HEK293 (cell line): ENCODE data around the gene IDH3A.

Experiments
- GLI4 ChIP-seq: fragments of 450-650 bp; formaldehyde crosslinking; IDR thresholded peaks from 2 replicates; pipeline ENCODE4 v1.5.1; 2016; ENCODE audit warnings: missing biosample characterization, missing genetic modification characterization
- GLIS2 ChIP-seq: fragments of 450-650 bp; formaldehyde crosslinking; IDR thresholded peaks from 2 replicates; pipeline ENCODE4 v1.5.1; 2016; ENCODE audit warnings: missing biosample characterization, missing genetic modification characterization
- HOXC10 ChIP-seq: sonication (generic); formaldehyde crosslinking; IDR thresholded peaks from 2 replicates; pipeline ENCODE4 v1.8.1; 2023; ENCODE audit warnings: mild to moderate bottlenecking, missing genetic modification reagents
- OSR2 ChIP-seq: fragments of 450-650 bp; formaldehyde crosslinking; IDR thresholded peaks from 2 replicates; pipeline ENCODE4 v1.5.1; 2016; ENCODE audit warnings: missing biosample characterization, missing genetic modification characterization
- PRDM10 ChIP-seq: fragments of 450-650 bp; formaldehyde crosslinking; IDR thresholded peaks from 2 replicates; pipeline ENCODE4 v1.5.1; 2016; ENCODE audit warnings: missing biosample characterization, missing genetic modification characterization
- REST ChIP-seq: fragments of 450-650 bp; formaldehyde crosslinking; IDR thresholded peaks from 2 replicates; pipeline ENCODE4 v1.5.1; 2016; ENCODE audit warnings: missing biosample characterization, missing genetic modification characterization
- SALL2 ChIP-seq: fragments of 450-650 bp; formaldehyde crosslinking; IDR thresholded peaks from 2 replicates; pipeline ENCODE4 v1.5.0; 2017; ENCODE audit warnings: missing biosample characterization, mild to moderate bottlenecking, missing genetic modification characterization, borderline replicate concordance
- ZBTB10 ChIP-seq: fragments of 450-650 bp; formaldehyde crosslinking; IDR thresholded peaks from 2 replicates; pipeline ENCODE4 v1.5.1; 2016; ENCODE audit warnings: missing biosample characterization, missing genetic modification characterization
- ZFP41 ChIP-seq: fragments of 450-650 bp; formaldehyde crosslinking; IDR thresholded peaks from 2 replicates; pipeline ENCODE4 v1.5.1; 2016; ENCODE audit warnings: missing biosample characterization, missing genetic modification characterization, borderline replicate concordance
- ZIC2 ChIP-seq: fragments of 450-650 bp; formaldehyde crosslinking; IDR thresholded peaks from 2 replicates; pipeline ENCODE4 v1.5.1; 2016; ENCODE audit warnings: missing biosample characterization, missing genetic modification characterization
- ZNF133 ChIP-seq: fragments of 450-650 bp; formaldehyde crosslinking; IDR thresholded peaks from 2 replicates; pipeline ENCODE4 v1.5.1; 2016; ENCODE audit warnings: missing biosample characterization, missing genetic modification characterization
- ZNF148 ChIP-seq: fragments of 450-650 bp; formaldehyde crosslinking; IDR thresholded peaks from 2 replicates; pipeline ENCODE4 v1.5.0; 2017; ENCODE audit warnings: missing biosample characterization, missing genetic modification characterization, borderline replicate concordance
- ZNF16 ChIP-seq: fragments of 450-650 bp; formaldehyde crosslinking; IDR thresholded peaks from 2 replicates; pipeline ENCODE4 v1.5.1; 2016; ENCODE audit warnings: low read depth, missing biosample characterization, missing genetic modification characterization
- ZNF23 ChIP-seq: fragments of 450-650 bp; formaldehyde crosslinking; IDR thresholded peaks from 2 replicates; pipeline ENCODE4 v1.5.1; 2016; ENCODE audit warnings: missing biosample characterization, missing genetic modification characterization, borderline replicate concordance
- ZNF274 ChIP-seq, 2 experiments: fragments of 200-500 bp in 1 of 2; fragments of 450-650 bp in 1 of 2; sonication (Bioruptor generic) in 1 of 2; formaldehyde crosslinking in 1 of 2; IDR thresholded peaks; 2 replicates each; pipeline versions ENCODE4 v1.5.1 to v1.6.1; 2014 to 2016; ENCODE audit warnings: borderline replicate concordance in 1 of 2, inconsistent platforms in 1 of 2, low read length in 1 of 2, missing biosample characterization in 1 of 2, missing genetic modification characterization in 1 of 2
- ZNF280C ChIP-seq: fragments of 450-650 bp; formaldehyde crosslinking; IDR thresholded peaks from 2 replicates; pipeline ENCODE4 v1.5.1; 2016; ENCODE audit warnings: missing biosample characterization, missing genetic modification characterization
- ZNF510 ChIP-seq: fragments of 450-650 bp; formaldehyde crosslinking; IDR thresholded peaks from 2 replicates; pipeline ENCODE4 v1.5.1; 2018; ENCODE audit warnings: mild to moderate bottlenecking, missing genetic modification characterization, missing biosample characterization; ENCODE audit not compliant: insufficient replicate concordance
- ZNF548 ChIP-seq: fragments of 450-650 bp; formaldehyde crosslinking; IDR thresholded peaks from 2 replicates; pipeline ENCODE4 v1.5.1; 2016; ENCODE audit warnings: missing biosample characterization, missing genetic modification characterization
- ZNF596 ChIP-seq: fragments of 450-650 bp; IDR thresholded peaks from 2 replicates; pipeline ENCODE4 v1.5.0; 2018; ENCODE audit warnings: missing biosample characterization, mild to moderate bottlenecking, missing genetic modification characterization, moderate library complexity
- ZNF626 ChIP-seq: fragments of 450-650 bp; sonication (Bioruptor Pico); formaldehyde crosslinking; IDR thresholded peaks from 2 replicates; pipeline ENCODE4 v1.5.1; 2018; ENCODE audit warnings: missing biosample characterization, missing genetic modification characterization, inconsistent platforms
- ZNF660 ChIP-seq: fragments of 450-650 bp; IDR thresholded peaks from 2 replicates; pipeline ENCODE4 v1.5.1; 2018; ENCODE audit warnings: missing biosample characterization, mild to moderate bottlenecking, missing genetic modification characterization
- ZNF776 ChIP-seq: fragments of 450-650 bp; formaldehyde crosslinking; IDR thresholded peaks from 2 replicates; pipeline ENCODE4 v1.5.0; 2017; ENCODE audit warnings: missing biosample characterization, missing genetic modification characterization, borderline replicate concordance

Gene IDH3A

GRCh38 chr15:78131295-78132061 lies 17.7 kb upstream of the IDH3A start, which contains the start of gene CIB2 (continued):
- no peak for TF ChIP-seq SALL2 (tag by site-specific recombination)
- TF ChIP-seq ZNF280C (tag by site-specific recombination) = no peak
- TF ChIP-seq ZNF596 (tag by site-specific recombination) = no peak; the same call in 1 of the 2 replicates
- TF ChIP-seq ZNF16 = no peak
- TF ChIP-seq ZFP41 (tag by site-specific recombination) = no peak
- TF ChIP-seq GLI4 (tag by site-specific recombination) = no peak
- 0 out of 2 replicates have a peak, but pooled peaks have one; percentile 4 for TF ChIP-seq PRDM10 (tag by site-specific recombination)
- peak; percentile 95 for TF ChIP-seq GLIS2 (tag by site-specific recombination)
- no peak for TF ChIP-seq ZNF148
- TF ChIP-seq ZNF548 (tag by site-specific recombination) = no peak
- no peak for TF ChIP-seq ZNF776
- no peak for TF ChIP-seq ZNF274 (IDR thresholded peaks at IDR 0.05; ENCODE audit: low read length)
- TF ChIP-seq ZNF274 (tag by site-specific recombination; IDR thresholded peaks at IDR 0.05; ENCODE audit: borderline replicate concordance) = no peak
- TF ChIP-seq OSR2 (tag by site-specific recombination) = no peak
- TF ChIP-seq HOXC10 (CRISPR knock-in tag) = no peak
- no peak for TF ChIP-seq ZNF133 (tag by site-specific recombination)
- peak; percentile 77 for TF ChIP-seq ZBTB10 (tag by site-specific recombination)
- no peak for TF ChIP-seq REST (tag by site-specific recombination)
- peak; percentile 79 for TF ChIP-seq ZNF660 (tag by site-specific recombination)
- peak; percentile 72 for TF ChIP-seq ZIC2 (tag by site-specific recombination)
- no peak for TF ChIP-seq ZNF626 (tag by site-specific recombination)
- TF ChIP-seq ZNF23 (tag by site-specific recombination) = no peak
- no peak for TF ChIP-seq ZNF510 (tag by site-specific recombination)
